Measurements from ENCODE around the gene PDIA2. TPM values are rescaled to one million over a fixed set of nuclear protein-coding genes. Genes with fewer than 3 reads are reported as not detected.

Gene PDIA2
- polyA plus RNA-seq, 4 donors, result 0.10 to 46.1 (median 28.6) TPM

DNA sequence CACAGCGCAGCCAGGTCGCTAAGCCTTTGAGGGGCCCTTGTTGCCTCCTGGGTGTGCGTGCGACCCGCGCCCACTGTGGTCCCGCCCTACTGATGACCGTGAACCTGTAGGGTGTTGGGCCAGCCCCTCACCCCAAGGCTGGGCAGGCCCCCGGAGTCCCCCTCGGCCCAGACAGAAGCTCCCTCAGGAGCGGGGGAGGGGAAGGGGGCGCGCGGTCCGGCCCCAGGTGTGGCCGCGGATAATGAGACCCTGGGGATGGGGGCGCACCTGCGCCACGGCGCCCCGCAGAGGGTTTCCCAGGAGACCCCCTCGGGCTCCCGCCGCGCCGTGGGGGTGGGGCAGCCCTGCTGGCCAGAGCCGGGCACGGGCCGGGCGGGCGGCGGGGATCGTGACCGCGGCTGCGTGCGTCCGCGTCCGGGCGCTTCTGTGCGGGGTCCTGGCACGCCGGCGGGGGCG is 2.9 kb upstream of the PDIA2 start:
- Histone ChIP-seq H3K27me3 (ENCODE audit: control insufficient read depth in 3 of 3, insufficient read depth in 3 of 3, low read length in 3 of 3) (peaks cover 0 to 56% (median 0%) of the 10 kb centered on the region in 3 donors), H3K4me3 (ENCODE audit: low read depth in 1 of 3, low read length in 3 of 3) (peak overlapping the region in 1 of 3 donors; percentile 37), H3K9me3 (ENCODE audit: control insufficient read depth in 2 of 2, insufficient read depth in 1 of 2, low read depth in 1 of 2, low read length in 1 of 2) (peaks cover 0 to 2% of the 10 kb centered on the region in 2 donors), H3K27ac (ENCODE audit: low read depth in 1 of 3, low read length in 2 of 3) (no peak overlapping the region), H3K36me3 (ENCODE audit: control insufficient read depth in 3 of 3, insufficient read depth in 2 of 3, low read depth in 1 of 3, low read length in 3 of 3) (peaks cover 0 to 4% (median 0%) of the 10 kb centered on the region in 3 donors), H3K4me1 (ENCODE audit: control insufficient read depth in 3 of 3, insufficient read depth in 2 of 3, low read depth in 1 of 3, low read length in 2 of 3) (peaks cover 0 to 13% (median 2%) of the 10 kb centered on the region in 3 donors)
- 6 to 14% (median 6%) methylated on average over 17 to 47 of the region's 47 CpGs for WGBS, 3 donors
- FAIRE-seq (no peak), DNase-seq (no peak)

DNA sequence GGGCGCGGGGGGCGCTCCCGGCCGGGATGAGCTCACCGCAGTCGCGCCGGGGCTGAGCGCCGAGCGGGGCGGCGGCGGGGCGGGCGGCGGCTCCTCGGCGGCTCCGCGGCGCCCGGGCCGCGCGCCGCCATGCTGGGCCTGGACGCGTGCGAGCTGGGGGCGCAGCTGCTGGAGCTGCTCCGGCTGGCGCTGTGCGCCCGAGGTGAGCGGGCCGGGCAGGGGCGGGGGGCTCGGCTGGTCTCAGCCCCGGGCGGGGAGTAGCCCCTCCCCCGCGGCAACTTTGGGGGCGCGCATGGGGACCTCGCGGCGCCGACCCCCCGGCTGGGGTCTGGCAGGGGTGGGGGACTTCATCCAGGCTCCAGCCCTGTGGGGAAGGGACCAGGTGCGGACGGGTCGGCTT is 2.4 kb upstream of the PDIA2 start, which contains the start of gene ARHGDIG:
Gene ARHGDIG (plus strand): TSS at position 40 of the 400 bp plus-strand sequence. CDS start 90 bp downstream, at position 130.
- Histone ChIP-seq H3K4me3 (ENCODE audit: low read depth in 1 of 3, low read length in 3 of 3) (peak within 1 kb of the TSS in 2 of 3 donors; percentile 15 to 37), H3K4me1 (ENCODE audit: control insufficient read depth in 3 of 3, insufficient read depth in 2 of 3, low read depth in 1 of 3, low read length in 2 of 3) (peaks cover 0 to 10% (median 2%) of the 10 kb centered on the region in 3 donors), H3K36me3 (ENCODE audit: control insufficient read depth in 3 of 3, insufficient read depth in 2 of 3, low read depth in 1 of 3, low read length in 3 of 3) (peaks cover 0 to 5% (median 0%) of the 10 kb centered on the region in 3 donors), H3K27ac (ENCODE audit: low read depth in 1 of 3, low read length in 2 of 3) (no peak within 1 kb of the TSS), H3K9me3 (ENCODE audit: control insufficient read depth in 2 of 2, insufficient read depth in 1 of 2, low read depth in 1 of 2, low read length in 1 of 2) (peaks cover 0 to 7% of the 10 kb centered on the region in 2 donors), H3K27me3 (ENCODE audit: control insufficient read depth in 3 of 3, insufficient read depth in 3 of 3, low read length in 3 of 3) (peaks cover 0 to 52% (median 0%) of the 10 kb centered on the region in 3 donors)
- DNase-seq (no peak), FAIRE-seq (no peak)
- 1 to 3% (median 1%) methylated on average over 14 to 54 of the region's 54 CpGs for WGBS, 3 donors

- Histone ChIP-seq H3K27me3 (ENCODE audit: control insufficient read depth in 3 of 3, insufficient read depth in 3 of 3, low read length in 3 of 3) (peaks cover 0 to 49% (median 0%) of the 10 kb centered on the region in 3 donors), H3K36me3 (ENCODE audit: control insufficient read depth in 3 of 3, insufficient read depth in 2 of 3, low read depth in 1 of 3, low read length in 3 of 3) (peaks cover 0 to 5% (median 0%) of the 10 kb centered on the region in 3 donors), H3K4me3 (ENCODE audit: low read depth in 1 of 3, low read length in 3 of 3) (peak overlapping the region in 1 of 3 donors; percentile 15), H3K27ac (ENCODE audit: low read depth in 1 of 3, low read length in 2 of 3) (no peak overlapping the region), H3K4me1 (ENCODE audit: control insufficient read depth in 3 of 3, insufficient read depth in 2 of 3, low read depth in 1 of 3, low read length in 2 of 3) (peaks cover 0 to 10% (median 2%) of the 10 kb centered on the region in 3 donors), H3K9me3 (ENCODE audit: control insufficient read depth in 2 of 2, insufficient read depth in 1 of 2, low read depth in 1 of 2, low read length in 1 of 2) (peaks cover 0 to 7% of the 10 kb centered on the region in 2 donors)
- FAIRE-seq (no peak), DNase-seq (no peak)
- 29 to 41% (median 34%) methylated on average over 14 to 27 of the region's 27 CpGs for WGBS, 3 donors
These were observed 1.8 kb upstream of the PDIA2 start for GRCh38 chr16:280991-281659.

DNA sequence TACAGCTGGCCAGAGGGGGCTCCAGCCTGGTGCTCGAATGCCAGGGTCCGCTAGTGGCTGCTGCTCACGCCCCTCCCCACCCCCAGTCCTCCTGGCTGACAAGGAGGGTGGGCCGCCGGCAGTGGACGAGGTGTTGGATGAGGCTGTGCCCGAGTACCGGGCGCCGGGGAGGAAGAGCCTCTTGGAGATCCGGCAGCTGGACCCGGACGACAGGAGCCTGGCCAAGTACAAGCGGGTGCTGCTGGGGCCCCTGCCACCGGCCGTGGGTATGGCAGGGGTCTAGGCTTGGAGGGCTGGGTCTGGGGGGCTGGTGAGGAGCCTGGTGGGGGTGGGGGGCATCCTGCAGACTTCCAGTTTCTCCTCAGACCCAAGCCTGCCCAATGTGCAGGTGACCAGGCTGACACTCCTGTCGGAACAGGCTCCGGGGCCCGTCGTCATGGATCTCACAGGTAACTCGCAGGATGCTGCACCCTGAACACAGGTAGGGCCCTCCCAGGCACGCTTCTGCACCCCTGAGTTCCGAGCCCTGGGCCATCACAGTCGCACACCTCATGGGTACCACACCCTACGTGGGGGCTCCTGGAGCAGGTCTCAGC is 1.2 kb upstream of the PDIA2 start:
- H3K27me3 ChIP-seq (ENCODE audit: control insufficient read depth in 3 of 3, insufficient read depth in 3 of 3, low read length in 3 of 3), result peaks cover 0 to 42% (median 0%) of the 10 kb centered on the region in 3 donors
- no peak for DNase-seq
- WGBS, 3 donors, result 17 to 52% (median 30%) methylated on average over 24 to 25 of the region's 25 CpGs

DNA sequence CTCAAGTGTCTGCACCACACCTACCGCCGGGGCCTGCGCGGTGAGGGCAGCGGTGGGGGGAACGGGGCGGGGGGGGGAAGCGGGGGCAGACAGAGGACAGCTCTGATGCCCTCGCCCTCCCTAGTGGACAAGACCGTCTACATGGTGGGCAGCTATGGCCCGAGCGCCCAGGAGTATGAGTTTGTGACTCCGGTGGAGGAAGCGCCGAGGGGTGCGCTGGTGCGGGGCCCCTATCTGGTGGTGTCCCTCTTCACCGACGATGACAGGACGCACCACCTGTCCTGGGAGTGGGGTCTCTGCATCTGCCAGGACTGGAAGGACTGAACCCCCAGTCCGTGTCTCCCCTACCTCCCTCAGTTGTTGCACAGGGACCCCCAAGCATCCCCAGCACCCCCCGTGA is 473 bp upstream of the PDIA2 start:
- no peak overlapping the region for H3K27ac ChIP-seq (ENCODE audit: low read depth in 1 of 3, low read length in 2 of 3)
- WGBS, 3 donors, result 74 to 86% (median 76%) methylated on average over 15 to 22 of the region's 22 CpGs
- H3K36me3 ChIP-seq (ENCODE audit: control insufficient read depth in 3 of 3, insufficient read depth in 2 of 3, low read depth in 1 of 3, low read length in 3 of 3), result peaks cover 0 to 19% (median 6%) of the 10 kb centered on the region in 3 donors
- H3K4me1 ChIP-seq (ENCODE audit: control insufficient read depth in 3 of 3, insufficient read depth in 2 of 3, low read depth in 1 of 3, low read length in 2 of 3), result peaks cover 0 to 10% (median 2%) of the 10 kb centered on the region in 3 donors
- peaks cover 0 to 10% of the 10 kb centered on the region in 2 donors for H3K9me3 ChIP-seq (ENCODE audit: control insufficient read depth in 2 of 2, insufficient read depth in 1 of 2, low read depth in 1 of 2, low read length in 1 of 2)
- DNase-seq (no peak), FAIRE-seq (no peak)
- peaks cover 0 to 41% (median 0%) of the 10 kb centered on the region in 3 donors for H3K27me3 ChIP-seq (ENCODE audit: control insufficient read depth in 3 of 3, insufficient read depth in 3 of 3, low read length in 3 of 3)
- no peak overlapping the region for H3K4me3 ChIP-seq (ENCODE audit: low read depth in 1 of 3, low read length in 3 of 3)

More for the DNA sequence above, 1.2 kb upstream of the PDIA2 start:
- Histone ChIP-seq H3K9me3 (ENCODE audit: control insufficient read depth in 2 of 2, insufficient read depth in 1 of 2, low read depth in 1 of 2, low read length in 1 of 2) (peaks cover 0 to 10% of the 10 kb centered on the region in 2 donors), H3K27ac (ENCODE audit: low read depth in 1 of 3, low read length in 2 of 3) (no peak overlapping the region), H3K4me1 (ENCODE audit: control insufficient read depth in 3 of 3, insufficient read depth in 2 of 3, low read depth in 1 of 3, low read length in 2 of 3) (peaks cover 0 to 10% (median 2%) of the 10 kb centered on the region in 3 donors), H3K36me3 (ENCODE audit: control insufficient read depth in 3 of 3, insufficient read depth in 2 of 3, low read depth in 1 of 3, low read length in 3 of 3) (peaks cover 0 to 12% (median 2%) of the 10 kb centered on the region in 3 donors), H3K4me3 (ENCODE audit: low read depth in 1 of 3, low read length in 3 of 3) (no peak overlapping the region)
- FAIRE-seq, result no peak

- FAIRE-seq (no peak), DNase-seq (no peak)
- H3K27me3 ChIP-seq (ENCODE audit: control insufficient read depth in 3 of 3, insufficient read depth in 3 of 3, low read length in 3 of 3), result peaks cover 0 to 31% (median 0%) of the 10 kb centered on the region in 3 donors
- H3K4me1 ChIP-seq (ENCODE audit: control insufficient read depth in 3 of 3, insufficient read depth in 2 of 3, low read depth in 1 of 3, low read length in 2 of 3), result peaks cover 0 to 10% (median 2%) of the 10 kb centered on the region in 3 donors
- H3K36me3 ChIP-seq (ENCODE audit: control insufficient read depth in 3 of 3, insufficient read depth in 2 of 3, low read depth in 1 of 3, low read length in 3 of 3), result peaks cover 2 to 39% (median 9%) of the 10 kb centered on the region in 3 donors
- 89 to 91% (median 90%) methylated on average over 45 to 52 of the region's 52 CpGs for WGBS, 3 donors
- no peak overlapping the region for H3K4me3 ChIP-seq (ENCODE audit: low read depth in 1 of 3, low read length in 3 of 3)
- peaks cover 0 to 10% of the 10 kb centered on the region in 2 donors for H3K9me3 ChIP-seq (ENCODE audit: control insufficient read depth in 2 of 2, insufficient read depth in 1 of 2, low read depth in 1 of 2, low read length in 1 of 2)
- H3K27ac ChIP-seq (ENCODE audit: low read depth in 1 of 3, low read length in 2 of 3), result no peak overlapping the region
These were observed 1.5 kb downstream of the PDIA2 start for GRCh38 chr16:284204-285120.

DNA sequence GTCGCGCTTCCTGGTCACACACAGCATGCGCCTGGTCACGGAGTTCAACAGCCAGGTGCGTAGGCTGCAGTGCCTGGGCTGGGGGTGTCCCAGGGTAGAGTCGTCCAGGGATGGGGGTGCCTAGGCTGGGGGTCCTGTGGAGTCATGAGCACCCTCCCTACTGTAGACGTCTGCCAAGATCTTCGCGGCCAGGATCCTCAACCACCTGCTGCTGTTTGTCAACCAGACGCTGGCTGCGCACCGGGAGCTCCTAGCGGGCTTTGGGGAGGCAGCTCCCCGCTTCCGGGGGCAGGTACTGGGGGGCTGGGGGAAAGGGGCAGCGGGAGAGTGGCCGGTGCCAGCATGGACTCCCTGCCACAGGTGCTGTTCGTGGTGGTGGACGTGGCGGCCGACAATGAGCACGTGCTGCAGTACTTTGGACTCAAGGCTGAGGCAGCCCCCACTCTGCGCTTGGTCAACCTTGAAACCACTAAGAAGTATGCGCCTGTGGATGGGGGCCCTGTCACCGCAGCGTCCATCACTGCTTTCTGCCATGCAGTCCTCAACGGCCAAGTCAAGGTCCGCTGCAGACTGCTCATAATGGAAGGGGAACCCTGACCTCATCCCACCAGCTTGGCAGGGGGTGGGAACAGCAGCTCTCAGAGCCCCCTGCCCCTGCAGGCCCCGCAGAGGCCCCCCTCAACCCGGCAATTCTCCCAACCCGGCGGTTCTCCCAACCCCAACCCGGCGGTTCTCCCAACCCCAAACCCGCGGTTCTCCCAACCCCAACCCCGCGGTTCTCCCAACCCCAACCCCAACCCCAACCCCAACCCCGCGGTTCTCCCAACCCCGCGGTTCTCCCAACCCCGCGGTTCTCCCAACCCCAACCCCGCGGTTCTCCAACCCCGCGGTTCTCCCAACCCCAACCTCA is 2.4 kb downstream of the PDIA2 start:
- H3K4me1 ChIP-seq (ENCODE audit: control insufficient read depth in 3 of 3, insufficient read depth in 2 of 3, low read depth in 1 of 3, low read length in 2 of 3), result peaks cover 0 to 10% (median 2%) of the 10 kb centered on the region in 3 donors
- DNase-seq (no peak), FAIRE-seq (no peak)
- peaks cover 2 to 48% (median 11%) of the 10 kb centered on the region in 3 donors for H3K36me3 ChIP-seq (ENCODE audit: control insufficient read depth in 3 of 3, insufficient read depth in 2 of 3, low read depth in 1 of 3, low read length in 3 of 3)
- no peak overlapping the region for H3K4me3 ChIP-seq (ENCODE audit: low read depth in 1 of 3, low read length in 3 of 3)
- no peak overlapping the region for H3K27ac ChIP-seq (ENCODE audit: low read depth in 1 of 3, low read length in 2 of 3)
- peaks cover 0 to 10% of the 10 kb centered on the region in 2 donors for H3K9me3 ChIP-seq (ENCODE audit: control insufficient read depth in 2 of 2, insufficient read depth in 1 of 2, low read depth in 1 of 2, low read length in 1 of 2)
- 87 to 90% (median 89%) methylated on average over 38 to 48 of the region's 48 CpGs for WGBS, 3 donors
- H3K27me3 ChIP-seq (ENCODE audit: control insufficient read depth in 3 of 3, insufficient read depth in 3 of 3, low read length in 3 of 3), result peaks cover 0 to 24% (median 0%) of the 10 kb centered on the region in 3 donors

All from small intestine (tissue), 7 donors.